Fibroblast of skin of right biceps (primary cell): ENCODE results near the gene TRIM40.

Source experiments
- DNase-seq: peaks from one replicate; pipeline ENCODE4 v3.0.0-alpha.2; 2013

Gene TRIM40

DNA sequence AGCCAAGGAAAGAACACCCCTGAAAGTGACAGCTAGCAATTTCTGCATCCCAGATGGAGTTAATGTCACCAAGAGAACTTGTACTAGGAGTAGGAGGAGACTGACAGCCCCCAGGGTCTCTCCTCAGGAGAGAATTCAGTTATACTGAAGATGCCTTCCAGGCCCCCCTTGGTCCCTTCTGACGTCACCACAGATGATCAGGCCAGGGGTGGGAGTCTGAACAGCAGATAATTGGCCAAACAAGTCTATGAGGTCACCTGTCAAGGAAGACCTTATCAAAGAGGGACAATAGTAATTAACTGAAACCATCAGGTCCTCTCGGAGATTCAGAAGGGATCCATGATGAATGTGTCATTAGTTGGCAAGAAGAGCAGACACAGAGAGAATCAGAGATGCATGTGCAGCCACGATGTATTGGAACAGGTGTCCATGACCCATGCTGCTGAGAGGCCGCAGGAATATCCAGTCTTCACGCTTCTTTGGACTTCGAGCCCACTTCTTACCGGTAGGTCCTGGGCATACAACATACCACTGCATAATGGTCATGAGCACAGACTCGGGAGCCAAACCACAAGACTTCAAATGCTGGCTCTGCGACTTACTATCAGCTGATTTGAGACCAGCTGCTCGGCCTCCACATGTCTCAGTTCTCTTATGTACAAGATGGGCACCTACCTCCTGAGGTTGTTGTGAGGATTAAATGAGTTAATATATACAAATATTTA is 14.9 kb downstream of the TRIM40 start:
- DNase-seq: peak; percentile 13

GRCh38 chr6:30151580-30151979 is 15.6 kb downstream of the TRIM40 start:
- no peak for DNase-seq

DNA sequence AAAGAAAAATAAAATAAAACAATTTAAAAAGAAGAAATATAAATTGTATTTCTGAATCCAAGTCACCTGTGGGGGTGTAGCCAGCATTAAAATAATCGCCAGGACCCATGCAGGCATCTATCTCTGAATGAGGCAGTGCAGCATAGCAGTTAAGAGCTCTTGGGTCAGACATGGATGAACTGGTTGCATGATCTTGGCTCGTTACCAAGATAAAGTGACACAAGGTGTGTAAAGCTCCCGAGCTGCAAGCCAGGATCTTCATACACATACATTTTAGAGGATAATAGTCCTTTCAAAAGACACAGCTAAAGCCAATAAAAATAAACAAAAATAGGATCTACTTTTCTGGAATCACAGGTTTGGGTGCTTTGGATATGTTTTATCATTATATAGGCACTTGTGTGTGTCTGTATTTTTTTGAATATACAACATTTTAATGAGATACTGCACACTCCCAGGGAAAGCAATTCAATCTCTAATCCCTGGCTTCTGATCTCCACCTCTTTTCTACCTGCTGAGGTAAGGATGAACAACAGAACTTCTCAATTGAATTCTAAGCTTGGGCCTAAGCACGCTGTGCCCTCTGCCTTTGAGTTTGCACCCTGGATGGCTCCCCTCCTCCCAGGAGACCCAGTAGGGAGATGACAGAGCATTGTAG is 16.2 kb downstream of the TRIM40 start:
- DNase-seq: no peak

DNA sequence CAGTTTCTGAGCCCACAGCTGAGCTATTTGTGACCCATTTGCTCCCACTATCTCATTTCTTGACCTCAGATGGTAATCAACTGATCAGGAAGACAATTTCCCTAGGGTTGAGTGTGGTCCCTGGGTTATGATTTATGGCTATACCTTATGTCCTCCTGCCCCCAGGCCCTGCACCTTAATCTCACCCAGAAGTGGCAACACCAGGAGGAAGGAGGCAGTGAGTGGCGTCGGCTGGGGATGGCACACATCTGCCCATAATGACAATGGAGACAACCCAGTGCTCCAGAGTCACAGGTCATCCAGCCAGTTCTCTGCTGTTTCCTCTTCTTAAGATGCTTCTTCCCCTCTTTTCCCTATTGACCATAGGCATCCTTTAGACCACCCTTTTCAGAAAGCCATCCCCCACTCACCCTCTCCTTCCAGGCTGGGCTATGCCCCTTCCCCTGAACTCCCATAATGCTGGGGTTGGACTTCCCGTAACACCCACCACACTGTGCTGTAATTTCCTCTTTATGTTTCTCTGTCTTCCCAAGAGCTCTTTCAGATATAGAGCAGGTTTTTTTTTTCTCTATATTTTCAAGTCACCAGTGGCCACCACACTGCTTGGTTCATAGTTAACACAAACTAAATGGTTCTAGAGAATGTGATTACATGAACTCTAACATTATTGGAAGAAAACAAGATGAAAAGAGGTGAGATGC is 17.1 kb downstream of the TRIM40 start:
- DNase-seq: no peak

DNA sequence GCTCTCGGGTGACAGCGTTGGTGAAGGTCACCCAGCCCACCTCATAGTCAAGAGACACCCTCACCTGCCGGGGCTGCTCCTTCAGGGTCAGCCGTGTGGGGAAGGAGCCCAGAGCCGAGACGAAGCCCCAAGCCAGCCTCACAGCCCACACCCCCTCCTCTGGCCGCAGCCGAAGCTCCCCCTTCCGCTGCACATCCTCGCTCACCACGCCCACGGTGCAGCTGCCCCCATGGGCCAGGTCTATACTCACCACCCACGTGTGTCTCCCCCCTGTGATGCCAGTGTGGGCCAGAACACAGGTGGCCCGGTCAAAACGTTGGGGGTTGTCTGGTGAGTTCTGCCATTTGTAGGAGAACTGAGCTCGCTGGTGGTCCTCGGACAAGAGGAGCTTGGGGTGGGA is 18.1 kb downstream of the TRIM40 start:
- DNase-seq: no peak

- DNase-seq: peak; percentile 92
Observed at GRCh38 chr6:30154709-30155519, 19.0 kb downstream of the TRIM40 start.

DNA sequence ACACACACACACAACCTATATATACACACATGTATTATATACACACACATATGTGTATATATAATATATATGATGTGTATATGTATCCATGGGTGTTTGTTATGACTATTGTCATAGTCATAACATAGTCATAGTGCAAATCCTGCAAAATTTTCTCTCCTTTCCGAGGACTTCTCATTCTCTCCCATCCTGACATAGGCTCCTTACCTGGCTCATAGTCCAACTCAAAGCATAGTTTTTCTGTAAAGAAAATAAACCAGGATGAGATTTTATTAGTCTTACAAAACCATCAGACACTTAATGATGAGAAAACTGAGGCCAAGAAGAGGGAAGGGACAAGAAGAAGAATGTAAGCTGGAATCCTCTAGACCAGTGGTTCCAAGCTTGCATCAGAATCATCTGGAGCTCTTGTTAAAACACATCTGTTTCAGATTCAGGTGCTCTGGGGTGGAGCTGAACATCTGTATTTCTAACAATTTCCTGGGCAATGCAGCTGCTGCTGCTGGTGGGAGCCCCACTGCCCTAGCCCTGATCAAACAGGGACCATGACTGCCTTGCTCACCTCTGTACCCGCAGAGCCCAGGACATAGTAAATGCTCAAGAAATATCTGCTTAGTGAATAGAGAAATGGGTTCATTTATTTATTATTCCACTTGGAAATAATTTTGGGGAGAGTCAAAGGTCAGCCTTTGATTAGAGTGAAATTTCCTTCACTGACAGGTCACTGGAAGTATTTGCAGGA is 19.8 kb downstream of the TRIM40 start:
- DNase-seq: peak; percentile 8

DNA sequence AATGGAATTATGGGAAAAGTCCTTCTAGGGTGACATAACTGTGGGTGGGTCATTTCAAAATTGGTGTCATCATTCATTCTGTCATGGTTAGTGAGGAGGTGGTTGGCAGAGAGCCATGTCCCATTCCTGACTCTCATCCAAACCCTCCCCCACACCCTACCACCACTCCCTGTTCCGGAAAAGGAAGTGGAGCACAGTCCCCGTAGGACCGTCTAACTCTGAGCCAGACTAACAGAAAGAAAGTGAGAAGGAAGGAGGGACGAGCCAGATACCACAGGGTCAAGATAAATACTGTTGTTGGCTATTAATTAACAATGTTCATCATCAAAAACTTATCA is 20.3 kb downstream of the TRIM40 start:
- DNase-seq: peak; percentile 76

GRCh38 chr6:30156774-30157173 is 20.8 kb downstream of the TRIM40 start:
- DNase-seq: no peak

DNA sequence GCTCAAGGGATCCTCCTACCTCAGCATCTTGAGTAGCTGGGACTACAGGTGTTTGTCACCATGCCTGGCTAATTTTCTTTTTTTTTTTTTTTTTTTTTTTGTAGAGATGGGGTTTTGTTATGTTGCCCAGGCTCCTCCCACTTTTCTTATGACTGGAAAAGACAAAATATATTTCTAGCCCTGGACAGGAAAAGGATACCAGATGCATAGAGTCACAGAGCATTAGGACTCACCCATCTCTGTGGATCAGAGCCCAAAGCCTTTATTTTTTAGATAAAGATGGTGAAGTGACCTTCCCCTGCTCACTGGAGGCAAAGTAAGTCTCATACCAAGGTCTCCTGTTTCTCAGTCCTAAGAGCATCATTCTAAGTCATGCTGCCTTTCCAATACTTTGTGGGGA is 21.6 kb downstream of the TRIM40 start:
- DNase-seq: peak; percentile 8

DNA sequence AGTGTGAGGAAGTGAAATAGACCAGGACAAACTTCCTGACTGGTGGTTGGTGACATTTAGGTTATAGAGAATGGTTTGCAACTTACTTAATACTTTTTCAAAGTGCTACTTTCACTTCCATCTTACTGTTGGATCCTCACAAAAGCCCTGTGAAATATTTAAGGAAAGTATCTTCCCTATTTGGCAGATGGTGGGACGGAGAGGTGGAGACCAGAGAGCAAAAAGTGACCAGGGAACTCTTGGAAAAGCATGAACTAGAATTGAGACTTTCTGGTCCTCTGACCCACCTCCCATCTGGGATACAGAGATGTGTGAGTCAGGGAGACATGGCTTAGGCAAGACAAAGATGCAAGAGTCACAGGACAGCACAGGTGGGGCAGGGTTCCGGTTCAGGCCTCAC is 22.1 kb downstream of the TRIM40 start:
- DNase-seq: no peak

DNA sequence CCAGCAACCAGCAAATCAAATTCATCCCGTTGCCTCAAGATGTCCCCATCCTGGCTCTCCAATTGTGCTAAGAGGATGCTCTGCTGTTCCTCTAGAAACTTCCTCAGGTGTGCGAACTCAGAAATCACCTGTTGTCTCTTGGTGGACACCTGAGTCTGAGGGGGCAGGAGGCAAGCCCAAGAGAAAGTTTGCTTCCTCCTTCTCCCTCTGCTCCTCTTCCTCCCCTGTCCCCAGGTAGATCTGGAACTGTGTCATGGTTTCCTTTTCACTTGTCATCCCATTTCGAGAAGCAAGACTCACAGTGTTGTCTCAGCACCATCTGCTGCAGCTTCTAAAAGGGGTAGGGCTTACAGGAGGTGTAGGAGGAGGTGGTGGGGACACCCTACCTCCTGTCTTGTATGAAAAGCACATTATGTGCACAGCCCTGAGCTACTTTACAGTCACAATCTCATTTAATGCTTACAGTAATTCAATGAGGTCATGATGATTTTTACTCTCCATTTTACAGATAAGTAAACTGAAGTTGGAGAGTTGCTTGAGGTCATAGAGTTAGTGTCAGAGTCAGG is 22.6 kb downstream of the TRIM40 start:
- DNase-seq: no peak

- no peak for DNase-seq
Observed at GRCh38 chr6:30160008-30160784, 24.3 kb downstream of the TRIM40 start.

- no peak for DNase-seq
Observed at GRCh38 chr6:30160785-30161531, 25.0 kb downstream of the TRIM40 start, which contains the start of gene TRIM10. TSS of gene TRIM10 (minus strand) at chr6:30161211. CDS start at chr6:30160858, 353 bp downstream.

- no peak for DNase-seq
Observed at GRCh38 chr6:30162265-30163089, 26.5 kb downstream of the TRIM40 start.

- no peak for DNase-seq
Observed at GRCh38 chr6:30163090-30163917, 27.4 kb downstream of the TRIM40 start, which contains the start of gene TRIM15. TSS of gene TRIM15 (plus strand) at chr6:30163546. CDS start at chr6:30163685, 139 bp downstream.

- DNase-seq: no peak
Observed at GRCh38 chr6:30163918-30164654, 28.1 kb downstream of the TRIM40 start.

DNA sequence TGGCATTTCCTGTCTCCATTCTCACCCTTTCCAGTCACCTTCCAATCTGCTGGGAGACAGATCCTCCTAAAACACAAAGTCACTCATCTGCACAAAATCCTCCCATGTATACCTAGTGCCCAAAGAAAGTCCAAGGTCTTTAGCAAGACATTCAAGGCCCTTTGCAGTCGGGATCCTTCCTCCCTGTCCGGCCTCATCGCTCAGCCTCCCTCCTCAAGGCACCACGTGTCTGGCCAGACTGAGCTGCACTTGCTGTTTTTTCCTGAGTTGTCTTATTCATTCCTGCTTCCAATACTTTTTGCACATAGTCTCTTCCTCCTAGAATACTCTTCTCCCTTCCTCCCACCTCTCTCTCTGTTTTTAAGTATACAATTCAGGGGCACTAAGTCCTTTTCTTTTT is 28.8 kb downstream of the TRIM40 start:
- DNase-seq: no peak
